Prostate gland (tissue), 2 donors: Measurements from ENCODE around the gene ARID4B.

Experiments
- POLR2AphosphoS5 ChIP-seq: sonication (generic); formaldehyde crosslinking; IDR thresholded peaks from one replicate; pipeline ENCODE4 v1.6.1; 2017; ENCODE audit warnings: antibody characterized with exemption
- TF ChIP-seq, protein P1 (sequence below), 4 experiments: fragments of 200-600 bp in 2 of 4; fragments of 450-650 bp in 2 of 4; sonication (generic) in 2 of 4; IDR thresholded peaks; 1 replicate in 3 of 4; 2 replicates in 1 of 4; pipeline ENCODE4 v1.5.1; 2016 to 2019; ENCODE audit warnings: antibody characterized with exemption in 4 of 4, mild to moderate bottlenecking in 2 of 4, moderate library complexity in 2 of 4

DNA sequence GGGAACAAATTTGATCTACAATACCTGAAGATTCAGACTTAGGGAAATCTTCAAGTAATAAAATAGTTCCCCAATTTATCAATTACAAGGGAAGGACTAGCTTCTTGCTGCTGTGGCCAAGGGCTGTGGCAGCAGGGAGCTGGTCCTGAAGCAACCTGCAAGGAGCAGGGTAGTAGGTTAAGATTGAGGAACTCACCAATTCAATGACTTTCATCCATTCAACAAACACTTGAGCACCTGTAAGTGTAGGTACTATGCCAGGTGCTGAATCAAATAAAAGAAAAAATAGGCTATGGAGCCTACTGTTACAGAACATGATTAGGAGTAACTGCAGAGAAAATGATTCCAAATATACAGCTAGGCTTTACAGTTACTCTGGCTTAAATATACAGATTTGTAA, 102.7 kb downstream of the ARID4B start:
- TF ChIP-seq POLR2AphosphoS5 = no peak
- TF ChIP-seq, protein P1, sequence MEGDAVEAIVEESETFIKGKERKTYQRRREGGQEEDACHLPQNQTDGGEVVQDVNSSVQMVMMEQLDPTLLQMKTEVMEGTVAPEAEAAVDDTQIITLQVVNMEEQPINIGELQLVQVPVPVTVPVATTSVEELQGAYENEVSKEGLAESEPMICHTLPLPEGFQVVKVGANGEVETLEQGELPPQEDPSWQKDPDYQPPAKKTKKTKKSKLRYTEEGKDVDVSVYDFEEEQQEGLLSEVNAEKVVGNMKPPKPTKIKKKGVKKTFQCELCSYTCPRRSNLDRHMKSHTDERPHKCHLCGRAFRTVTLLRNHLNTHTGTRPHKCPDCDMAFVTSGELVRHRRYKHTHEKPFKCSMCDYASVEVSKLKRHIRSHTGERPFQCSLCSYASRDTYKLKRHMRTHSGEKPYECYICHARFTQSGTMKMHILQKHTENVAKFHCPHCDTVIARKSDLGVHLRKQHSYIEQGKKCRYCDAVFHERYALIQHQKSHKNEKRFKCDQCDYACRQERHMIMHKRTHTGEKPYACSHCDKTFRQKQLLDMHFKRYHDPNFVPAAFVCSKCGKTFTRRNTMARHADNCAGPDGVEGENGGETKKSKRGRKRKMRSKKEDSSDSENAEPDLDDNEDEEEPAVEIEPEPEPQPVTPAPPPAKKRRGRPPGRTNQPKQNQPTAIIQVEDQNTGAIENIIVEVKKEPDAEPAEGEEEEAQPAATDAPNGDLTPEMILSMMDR (IDR thresholded peaks at IDR 0.05) = no peak
